ENCODE measurements around the gene SLC6A4. TPM values are rescaled to one million over a fixed set of nuclear protein-coding genes. Genes with fewer than 3 reads are reported as not detected.

SLC6A4 gene
- polyA plus RNA-seq, 1 experiment = not detected

DNA sequence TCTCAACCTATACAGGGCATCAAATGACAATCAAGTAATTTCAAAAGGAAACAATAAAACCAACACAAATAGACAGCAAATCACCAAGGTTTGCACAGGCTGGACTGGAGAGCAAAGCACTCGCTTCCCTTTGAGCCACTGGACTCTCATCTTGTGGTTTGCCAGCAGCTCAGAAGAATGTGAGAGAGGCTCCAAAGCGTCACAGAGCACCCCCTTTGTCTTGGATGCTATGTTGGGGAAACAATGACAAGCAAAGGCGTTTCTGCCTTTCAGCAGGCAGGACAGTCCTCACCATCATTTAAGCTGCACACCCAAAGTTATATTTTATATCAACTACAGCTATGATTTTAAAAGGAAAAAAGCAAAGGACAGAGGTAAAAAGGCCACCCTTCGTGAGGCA is 13.2 kb downstream of the SLC6A4 start:
- Histone ChIP-seq H3K36me3 (ENCODE audit: control insufficient read depth, insufficient read depth, low read length) (no peaks in the 10 kb centered on the region), H3K27me3 (ENCODE audit: control insufficient read depth, insufficient read depth, low read length) (peaks cover 10% of the 10 kb centered on the region), H3K4me3 (ENCODE audit: low read depth, low read length) (no peak overlapping the region)
- POLR2A ChIA-PET = no interaction called here
- DNase-seq (ENCODE audit: low read depth) = no peak
- CTCF ChIA-PET = interaction anchor here (1.3 kb wide), 1 partner anchor 11 kb away, joined by 3 read pairs; no protein-coding TSS in a partner anchor
- TF ChIP-seq, protein P1, sequence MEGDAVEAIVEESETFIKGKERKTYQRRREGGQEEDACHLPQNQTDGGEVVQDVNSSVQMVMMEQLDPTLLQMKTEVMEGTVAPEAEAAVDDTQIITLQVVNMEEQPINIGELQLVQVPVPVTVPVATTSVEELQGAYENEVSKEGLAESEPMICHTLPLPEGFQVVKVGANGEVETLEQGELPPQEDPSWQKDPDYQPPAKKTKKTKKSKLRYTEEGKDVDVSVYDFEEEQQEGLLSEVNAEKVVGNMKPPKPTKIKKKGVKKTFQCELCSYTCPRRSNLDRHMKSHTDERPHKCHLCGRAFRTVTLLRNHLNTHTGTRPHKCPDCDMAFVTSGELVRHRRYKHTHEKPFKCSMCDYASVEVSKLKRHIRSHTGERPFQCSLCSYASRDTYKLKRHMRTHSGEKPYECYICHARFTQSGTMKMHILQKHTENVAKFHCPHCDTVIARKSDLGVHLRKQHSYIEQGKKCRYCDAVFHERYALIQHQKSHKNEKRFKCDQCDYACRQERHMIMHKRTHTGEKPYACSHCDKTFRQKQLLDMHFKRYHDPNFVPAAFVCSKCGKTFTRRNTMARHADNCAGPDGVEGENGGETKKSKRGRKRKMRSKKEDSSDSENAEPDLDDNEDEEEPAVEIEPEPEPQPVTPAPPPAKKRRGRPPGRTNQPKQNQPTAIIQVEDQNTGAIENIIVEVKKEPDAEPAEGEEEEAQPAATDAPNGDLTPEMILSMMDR (IDR thresholded peaks at IDR 0.05; ENCODE audit: insufficient read depth, low read depth, low read length) = no peak

DNA sequence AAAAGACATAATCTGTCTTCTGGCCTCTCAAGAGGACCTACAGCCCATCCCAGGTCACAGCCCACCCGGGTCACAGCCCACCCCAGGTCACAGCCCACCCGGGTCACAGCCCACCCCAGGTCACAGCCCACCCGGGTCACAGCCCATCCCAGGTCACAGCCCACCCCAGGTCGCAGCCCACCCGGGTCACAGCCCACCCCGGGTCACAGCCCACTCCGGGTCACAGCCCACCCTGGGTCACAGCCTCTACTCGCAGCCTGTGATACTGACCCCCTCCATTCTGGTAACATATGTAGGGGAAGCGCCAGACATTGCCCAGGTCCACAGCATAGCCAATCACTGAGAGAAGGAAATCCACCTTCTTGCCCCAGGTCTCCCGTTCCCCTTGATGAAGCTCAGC is 14.2 kb downstream of the SLC6A4 start:
- Histone ChIP-seq H3K4me3 (ENCODE audit: low read depth, low read length) (no peak overlapping the region), H3K27me3 (ENCODE audit: control insufficient read depth, insufficient read depth, low read length) (peaks cover 8% of the 10 kb centered on the region), H3K36me3 (ENCODE audit: control insufficient read depth, insufficient read depth, low read length) (no peaks in the 10 kb centered on the region)
- CTCF ChIA-PET = interaction anchor here (1.8 kb wide), 1 partner anchor 11 kb away, joined by 4 read pairs; no protein-coding TSS in a partner anchor
- DNase-seq (ENCODE audit: low read depth) = no peak
- POLR2A ChIA-PET = no interaction called here
- TF ChIP-seq, protein P1 (IDR thresholded peaks at IDR 0.05; ENCODE audit: insufficient read depth, low read depth, low read length) = no peak

DNA sequence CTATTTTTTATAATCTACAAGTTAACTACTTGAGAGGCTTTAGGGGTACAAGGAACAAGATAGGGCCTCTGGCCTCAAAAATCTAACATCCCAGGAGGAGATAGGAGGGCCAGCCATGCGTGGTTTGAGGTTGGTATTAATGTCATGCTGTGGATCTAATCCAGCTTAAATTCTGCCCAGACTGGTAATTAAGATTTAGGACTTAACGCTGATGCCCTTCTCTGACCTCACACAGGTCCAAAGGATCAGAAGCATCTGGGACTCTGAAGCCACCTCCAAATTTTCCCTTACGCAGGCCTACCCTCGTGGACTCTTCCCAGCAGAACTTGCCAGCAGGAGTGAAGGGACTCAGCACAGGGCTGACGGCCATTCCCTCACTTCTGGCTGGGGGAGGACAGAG is 15.1 kb downstream of the SLC6A4 start:
- H3K36me3 ChIP-seq (ENCODE audit: control insufficient read depth, insufficient read depth, low read length) = no peaks in the 10 kb centered on the region
- TF ChIP-seq, protein P1 (IDR thresholded peaks at IDR 0.05; ENCODE audit: insufficient read depth, low read depth, low read length) = no peak
- DNase-seq (ENCODE audit: low read depth) = no peak
- CTCF ChIA-PET = interaction anchor here (1.7 to 1.8 kb wide), 2 partner anchors 10 to 19 kb away, joined by 4 to 5 read pairs; no protein-coding TSS in a partner anchor
- peaks cover 4% of the 10 kb centered on the region; the same call in 1 of the 2 replicates for H3K27me3 ChIP-seq (ENCODE audit: control insufficient read depth, insufficient read depth, low read length)
- POLR2A ChIA-PET = no interaction called here
- H3K4me3 ChIP-seq (ENCODE audit: low read depth, low read length) = no peak overlapping the region

DNA sequence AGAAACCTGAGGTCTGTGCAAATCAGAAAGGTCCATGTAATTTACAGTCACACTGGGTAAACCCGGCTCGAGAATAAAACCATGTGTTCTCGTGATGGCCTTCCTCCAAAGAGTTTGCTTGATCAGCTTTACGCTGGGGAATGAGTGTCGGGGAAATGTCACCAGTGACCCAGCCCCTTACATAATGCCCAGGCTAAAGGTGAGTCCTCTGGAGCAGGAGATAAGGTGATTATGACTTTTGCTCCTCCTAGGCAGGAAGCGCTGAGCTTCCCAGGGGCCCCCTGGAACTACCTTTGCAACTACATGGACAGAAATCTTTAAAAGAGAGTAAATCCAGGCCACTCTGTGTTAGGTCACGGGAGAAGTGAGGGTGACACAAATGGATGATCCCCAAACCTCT is 15.7 kb downstream of the SLC6A4 start:
- H3K36me3 ChIP-seq (ENCODE audit: control insufficient read depth, insufficient read depth, low read length) = no peaks in the 10 kb centered on the region
- no peak for DNase-seq (ENCODE audit: low read depth)
- H3K4me3 ChIP-seq (ENCODE audit: low read depth, low read length) = no peak overlapping the region
- ChIA-PET CTCF (interaction anchor here (1.7 to 1.8 kb wide), 2 partner anchors 10 to 20 kb away, joined by 4 to 5 read pairs; no protein-coding TSS in a partner anchor), POLR2A (no interaction called here)
- TF ChIP-seq, protein P1 (IDR thresholded peaks at IDR 0.05; ENCODE audit: insufficient read depth, low read depth, low read length) = no peak
- H3K27me3 ChIP-seq (ENCODE audit: control insufficient read depth, insufficient read depth, low read length) = peaks cover 4% of the 10 kb centered on the region; the same call in 1 of the 2 replicates

DNA sequence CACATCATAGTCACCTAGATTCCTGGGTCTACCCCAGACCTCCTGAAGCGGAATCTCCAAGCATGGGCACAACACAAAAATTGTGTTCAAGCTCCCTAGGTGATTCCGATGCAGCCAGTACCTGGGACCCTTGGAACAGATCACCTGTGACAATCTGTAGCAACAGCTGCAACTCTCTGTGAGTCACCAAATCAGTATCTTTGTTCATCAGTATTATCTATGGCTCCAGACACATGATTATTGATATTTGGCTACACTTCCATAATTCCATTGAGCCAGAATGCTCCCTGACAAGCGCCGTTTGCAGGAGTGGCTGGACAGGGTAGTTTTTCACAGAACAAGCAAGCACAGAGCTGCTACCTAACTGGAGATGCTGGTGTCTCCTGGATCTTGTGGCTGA is 16.2 kb downstream of the SLC6A4 start:
- TF ChIP-seq, protein P1 (IDR thresholded peaks at IDR 0.05; ENCODE audit: insufficient read depth, low read depth, low read length) = no peak
- no peak overlapping the region for H3K4me3 ChIP-seq (ENCODE audit: low read depth, low read length)
- CTCF ChIA-PET = interaction anchor here (1.7 to 1.8 kb wide), 2 partner anchors 9 to 20 kb away, joined by 4 to 5 read pairs; no protein-coding TSS in a partner anchor
- POLR2A ChIA-PET = no interaction called here
- no peaks in the 10 kb centered on the region for H3K36me3 ChIP-seq (ENCODE audit: control insufficient read depth, insufficient read depth, low read length)
- H3K27me3 ChIP-seq (ENCODE audit: control insufficient read depth, insufficient read depth, low read length) = peaks cover 4% of the 10 kb centered on the region; the same call in 1 of the 2 replicates
- DNase-seq (ENCODE audit: low read depth) = no peak
